IMR-90 (cell line): Measurements from ENCODE around the gene BCL2L1. TPM values are rescaled to one million over a fixed set of nuclear protein-coding genes. Genes with fewer than 3 reads are reported as not detected.

Source experiments
- ATAC-seq: fragments of 200-7000 bp; cut with Tn5 transposase; 2 replicates; pipeline ENCODE4 v1.9.1; 2020; ENCODE audit warnings: low read depth, mild to moderate bottlenecking, moderate library complexity
- BruUV-seq: library from RNA; stranded (reverse); fragments of 400-500 nt; replicated peaks from 2 replicates; lab custom pipeline; 2021; lab: Mats Ljungman, UMichigan
- CTCF ChIA-PET: fragments of 300-600 bp; formaldehyde crosslinking; extraction: SDS; loops from one replicate; lab custom pipeline; 2021; ENCODE audit warnings: antibody characterized with exemption; lab: Yijun Ruan, JAX
- POLR2A ChIA-PET: fragments of 300-600 bp; sonication (Branson Sonifier 250); formaldehyde crosslinking; loops from one replicate; lab custom pipeline; 2022; ENCODE audit warnings: antibody characterized with exemption; ENCODE audit not compliant: unreplicated experiment; lab: Charles Lee
- DNase-seq: peaks from one replicate; pipeline ENCODE4 v3.0.0; 2013
- H2AFZ ChIP-seq: replicated peaks from 2 replicates; pipeline ENCODE3; 2013; ENCODE audit warnings: low read length, mild to moderate bottlenecking; ENCODE audit not compliant: poor library complexity
- H2AK5ac ChIP-seq: 2 replicates; pipeline ENCODE4 v1.6.1; 2013; ENCODE audit warnings: low read depth, low read length, inconsistent platforms
- H2AK9ac ChIP-seq: replicated peaks from 2 replicates; pipeline ENCODE3; 2013; ENCODE audit warnings: mild to moderate bottlenecking, low read depth, low read length, moderate library complexity; ENCODE audit not compliant: poor library complexity
- H2BK120ac ChIP-seq: 2 replicates; pipeline ENCODE4 v1.6.1; 2013; ENCODE audit warnings: low read depth, low read length, inconsistent platforms
- H2BK15ac ChIP-seq: 3 replicates; pipeline ENCODE4 v1.6.1; 2013; ENCODE audit warnings: low read depth, low read length, inconsistent platforms
- H2BK20ac ChIP-seq: 2 replicates; pipeline ENCODE4 v1.6.1; 2013; ENCODE audit warnings: low read depth, mild to moderate bottlenecking, inconsistent platforms, low read length, moderate library complexity
- H2BK5ac ChIP-seq: 2 replicates; pipeline ENCODE4 v1.6.1; 2013; ENCODE audit warnings: mild to moderate bottlenecking, low read depth, low read length, inconsistent platforms; ENCODE audit not compliant: poor library complexity, severe bottlenecking
- H3K14ac ChIP-seq: replicated peaks from 2 replicates; pipeline ENCODE4 v1.6.1; 2013; ENCODE audit warnings: low read depth, low read length, inconsistent platforms
- H3K18ac ChIP-seq: 2 replicates; pipeline ENCODE4 v1.6.1; 2013; ENCODE audit warnings: low read depth, low read length, control low read depth
- H3K23ac ChIP-seq: 2 replicates; pipeline ENCODE4 v1.6.1; 2013; ENCODE audit warnings: low read depth, low read length, inconsistent platforms
- H3K27ac ChIP-seq: 2 replicates; pipeline ENCODE4 v1.5.1; 2013; ENCODE audit warnings: mild to moderate bottlenecking, control low read depth, low read length; ENCODE audit not compliant: insufficient read depth
- H3K27me3 ChIP-seq: 2 replicates; pipeline ENCODE4 v1.6.1; 2013; ENCODE audit warnings: low read length; ENCODE audit not compliant: control insufficient read depth, insufficient read depth
- H3K36me3 ChIP-seq: 2 replicates; pipeline ENCODE4 v1.6.1; 2013; ENCODE audit warnings: low read length, mixed read lengths; ENCODE audit not compliant: control insufficient read depth, insufficient read depth
- H3K4ac ChIP-seq: 2 replicates; pipeline ENCODE4 v1.6.1; 2013; ENCODE audit warnings: low read depth, low read length, inconsistent platforms
- H3K4me1 ChIP-seq: 2 replicates; pipeline ENCODE4 v1.6.1; 2013; ENCODE audit warnings: low read length, mixed read lengths; ENCODE audit not compliant: control insufficient read depth, insufficient read depth
- H3K4me2 ChIP-seq: 2 replicates; pipeline ENCODE4 v1.6.1; 2013; ENCODE audit warnings: low read depth, mild to moderate bottlenecking, control low read depth, low read length, moderate library complexity
- H3K4me3 ChIP-seq: 2 replicates; pipeline ENCODE4 v1.5.1; 2013; ENCODE audit warnings: low read depth, mild to moderate bottlenecking, control low read depth, low read length, moderate library complexity; ENCODE audit not compliant: insufficient read depth
- H3K56ac ChIP-seq: 2 replicates; pipeline ENCODE4 v1.6.1; 2013; ENCODE audit warnings: low read length, inconsistent platforms; ENCODE audit not compliant: insufficient read depth; ENCODE audit errors: extremely low read depth
- H3K79me1 ChIP-seq, 2 experiments: 2 replicates each; pipeline ENCODE4 v1.6.1; 2013; ENCODE audit warnings: low read length in 2 of 2, inconsistent platforms in 1 of 2, low read depth in 1 of 2
- H3K9ac ChIP-seq: 2 replicates; pipeline ENCODE4 v1.6.1; 2013; ENCODE audit warnings: low read depth, low read length, control low read depth
- H3K9me1 ChIP-seq: 2 replicates; pipeline ENCODE4 v1.6.1; 2013; ENCODE audit warnings: low read length, inconsistent platforms; ENCODE audit not compliant: insufficient read depth
- H3K9me3 ChIP-seq: 2 replicates; pipeline ENCODE4 v1.6.1; 2013; ENCODE audit warnings: low read length; ENCODE audit not compliant: control insufficient read depth, insufficient read depth
- H4K20me1 ChIP-seq: 2 replicates; pipeline ENCODE4 v1.6.1; 2013; ENCODE audit warnings: low read length, inconsistent platforms; ENCODE audit not compliant: insufficient read depth
- H4K5ac ChIP-seq: 2 replicates; pipeline ENCODE4 v1.6.1; 2013; ENCODE audit warnings: mild to moderate bottlenecking, low read depth, low read length, control low read depth
- H4K8ac ChIP-seq, 2 experiments: 2 replicates each; pipeline ENCODE4 v1.6.1; 2013; ENCODE audit warnings: low read depth in 2 of 2, low read length in 2 of 2, control low read depth in 1 of 2, inconsistent platforms in 1 of 2
- H4K91ac ChIP-seq: 2 replicates; pipeline ENCODE4 v1.6.1; 2013; ENCODE audit warnings: low read depth, low read length, inconsistent platforms; ENCODE audit not compliant: insufficient read depth
- CEBPB ChIP-seq: IDR thresholded peaks from 2 replicates; pipeline ENCODE4 v1.6.1; 2012; ENCODE audit warnings: low read depth, low read length, improper control_type of control experiment
- CHD1 ChIP-seq: IDR thresholded peaks from 2 replicates; pipeline ENCODE4 v1.6.1; 2012; ENCODE audit warnings: low read depth, low read length, improper control_type of control experiment
- FOS ChIP-seq: fragments of 150-350 bp; IDR thresholded peaks from 2 replicates; pipeline ENCODE4 v1.6.1; 2016; ENCODE audit warnings: low read depth, low read length
- MAFK ChIP-seq: IDR thresholded peaks from 2 replicates; pipeline ENCODE4 v1.6.1; 2012; ENCODE audit warnings: low read depth, low read length, improper control_type of control experiment
- MXI1 ChIP-seq: IDR thresholded peaks from 2 replicates; pipeline ENCODE4 v1.6.1; 2012; ENCODE audit warnings: low read depth, mild to moderate bottlenecking, low read length, moderate library complexity, borderline replicate concordance
- NFE2L2 ChIP-seq: fragments of 150-350 bp; IDR thresholded peaks from 2 replicates; pipeline ENCODE4 v1.6.1; 2016; ENCODE audit warnings: low read depth, mild to moderate bottlenecking, low read length
- POLR2A ChIP-seq: IDR thresholded peaks from 2 replicates; pipeline ENCODE4 v1.6.1; 2012; ENCODE audit warnings: mild to moderate bottlenecking, low read depth, low read length
- RCOR1 ChIP-seq: IDR thresholded peaks from 2 replicates; pipeline ENCODE4 v1.6.1; 2012; ENCODE audit warnings: mild to moderate bottlenecking, low read length, improper control_type of control experiment; ENCODE audit not compliant: insufficient replicate concordance
- USF2 ChIP-seq: fragments of 150-350 bp; IDR thresholded peaks from 2 replicates; pipeline ENCODE4 v1.6.1; 2017; ENCODE audit warnings: mild to moderate bottlenecking, antibody characterized with exemption, low read length, low read depth
- WGBS, 2 experiments: methylation state at CpG; one replicate each; pipeline versions ENCODE4 v1.1.5 to v1.1.7; 2013; ENCODE audit warnings: missing lambda C conversion rate in 2 of 2; ENCODE audit not compliant: insufficient read length in 1 of 2; ENCODE audit errors: extremely low coverage in 2 of 2; 5-methylcytosine and 5-hydroxymethylcytosine counted together
- dilution Hi-C: fragments of 300-500 bp; cut with HindIII; formaldehyde crosslinking; loops from one replicate; pipeline ENCODE4 v1.14.3; 2018; ENCODE audit warnings: low sequenced_read_pairs; ENCODE audit not compliant: unreplicated experiment
- in situ Hi-C: fragments of 300-500 bp; cut with MboI; formaldehyde crosslinking; loops from 3 replicates; pipeline ENCODE4 v1.14.3; 2019; ENCODE audit warnings: low sequenced_read_pairs, inconsistent platforms, mixed read lengths
- intact Hi-C: fragments of 100-400 bp; cut with micrococcal nuclease; formaldehyde crosslinking; loops from 2 replicates; pipeline ENCODE4 v1.10.0; 2022
- polyA plus RNA-seq, 3 experiments: library from polyadenylated mRNA; depleted of rRNA; stranded (reverse); fragments of >200 nt; gene quantifications; 2 replicates each; pipeline ENCODE4 v1.2.3, GENCODE V29; 2012; ENCODE audit warnings: low replicate concordance in 1 of 3
- total RNA-seq: library from RNA; depleted of rRNA; stranded (reverse); fragments of >200 nt; gene quantifications from 2 replicates; pipeline ENCODE4 v1.2.3, GENCODE V29; 2012

The BCL2L1 gene
- total and polyA plus RNA-seq, 2 of the 4 experiments (the other 2 are of a cell fraction) = 40.2 to 41.9 TPM

GRCh38 chr20:31757254-31757653 lies 34.6 kb upstream of the BCL2L1 start:
- ChIA-PET POLR2A (no interaction called here), CTCF (no interaction called here)
- DNase-seq (no peak), ATAC-seq (no peak)
- Histone ChIP-seq H3K56ac (no peak overlapping the region), H3K4me1 (peaks cover 19% of the 10 kb centered on the region), H2BK5ac (no peak overlapping the region), H3K27me3 (no peaks in the 10 kb centered on the region), H2AK5ac (no peak overlapping the region), H3K4ac (0 out of 2 replicates have a peak overlapping the region, but pooled peaks have one; percentile 36), H4K5ac (no peak overlapping the region), H3K4me2 (no peak overlapping the region), H3K18ac (no peak overlapping the region; the same call in 1 of the 2 replicates), H3K27ac (no peak overlapping the region), H2BK120ac (no peak overlapping the region; the same call in 1 of the 2 replicates), H3K9me1 (no peaks in the 10 kb centered on the region; the same call in none of the 2 replicates), H2AFZ (no peak overlapping the region), H4K91ac (no peak overlapping the region), H3K14ac (no peak overlapping the region), H2BK15ac (no peak overlapping the region), H3K4me3 (no peak overlapping the region), H3K9me3 (no peaks in the 10 kb centered on the region), H2AK9ac (no peak overlapping the region), H3K9ac (no peak overlapping the region), H4K8ac (no peak overlapping the region; a peak in 1 of 4 replicates), H3K36me3 (no peaks in the 10 kb centered on the region), H2BK20ac (no peak overlapping the region), H3K23ac (no peak overlapping the region), H4K20me1 (no peaks in the 10 kb centered on the region; the same call in none of the 2 replicates), H3K79me1 (peaks cover 15 to 59% of the 10 kb centered on the region in 2 experiments)
- no TSS peak for BruUV-seq
- intact Hi-C loops = no loop called here
- in situ Hi-C loops = no loop called here
- WGBS, 2 experiments = no CpG with 5 or more reads among the region's 3 CpGs
- TF ChIP-seq FOS = no peak
- TF ChIP-seq MAFK = no peak
- no peak for TF ChIP-seq NFE2L2
- TF ChIP-seq POLR2A = no peak
- TF ChIP-seq MXI1 = no peak
- no peak for TF ChIP-seq CEBPB
- TF ChIP-seq USF2 = no peak
- TF ChIP-seq CHD1 = no peak
- TF ChIP-seq RCOR1 = no peak
- dilution Hi-C loops = no loop called here
